ENCODE measurements around the gene ZNF512B. TPM values are rescaled to one million over a fixed set of nuclear protein-coding genes. Genes with fewer than 3 reads are reported as not detected.

Gene ZNF512B
- total RNA-seq, 2 donors from 2014 or later: 23.7 to 26.8 TPM

DNA sequence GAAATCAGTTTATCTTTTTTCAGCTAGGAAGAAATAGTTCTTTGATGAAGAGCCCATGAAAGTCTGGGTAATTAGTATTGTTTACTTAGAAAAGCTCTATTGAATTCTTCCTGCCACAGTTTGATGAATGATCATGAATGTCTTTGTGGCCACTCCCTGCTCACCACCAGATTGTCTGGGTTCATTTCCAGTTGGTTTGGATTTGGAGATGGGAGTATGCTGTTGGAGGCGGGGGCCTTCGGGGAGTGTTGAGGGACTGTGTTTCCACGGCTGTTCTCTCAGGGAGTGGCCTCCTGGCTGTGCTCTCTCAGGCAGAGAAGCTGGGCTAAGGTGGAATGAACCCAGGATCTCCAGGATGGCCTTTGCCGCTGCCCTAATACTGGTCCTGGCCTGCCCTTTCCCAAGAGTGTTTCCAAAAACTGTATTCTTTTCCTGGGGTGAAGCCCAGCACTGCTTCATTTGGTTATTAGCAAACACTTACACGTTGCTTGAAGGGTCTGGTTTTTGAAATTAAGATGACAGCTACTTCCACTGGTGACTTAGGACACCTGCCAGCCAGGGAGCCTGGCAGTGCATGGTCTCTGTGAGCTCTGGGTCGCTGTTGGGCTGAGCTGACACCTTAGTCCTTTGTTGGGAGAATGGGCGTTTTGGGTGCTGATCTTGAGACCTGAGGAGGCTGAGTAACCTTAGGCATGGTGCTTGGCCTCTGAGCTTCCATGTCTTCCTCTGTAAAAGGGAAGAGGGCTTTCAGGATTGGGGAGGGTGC lies 34.4 kb upstream of the ZNF512B start:
- no peak overlapping the region for H3K27ac ChIP-seq (ENCODE audit: low read depth, low read length)
- TF ChIP-seq, protein P1, sequence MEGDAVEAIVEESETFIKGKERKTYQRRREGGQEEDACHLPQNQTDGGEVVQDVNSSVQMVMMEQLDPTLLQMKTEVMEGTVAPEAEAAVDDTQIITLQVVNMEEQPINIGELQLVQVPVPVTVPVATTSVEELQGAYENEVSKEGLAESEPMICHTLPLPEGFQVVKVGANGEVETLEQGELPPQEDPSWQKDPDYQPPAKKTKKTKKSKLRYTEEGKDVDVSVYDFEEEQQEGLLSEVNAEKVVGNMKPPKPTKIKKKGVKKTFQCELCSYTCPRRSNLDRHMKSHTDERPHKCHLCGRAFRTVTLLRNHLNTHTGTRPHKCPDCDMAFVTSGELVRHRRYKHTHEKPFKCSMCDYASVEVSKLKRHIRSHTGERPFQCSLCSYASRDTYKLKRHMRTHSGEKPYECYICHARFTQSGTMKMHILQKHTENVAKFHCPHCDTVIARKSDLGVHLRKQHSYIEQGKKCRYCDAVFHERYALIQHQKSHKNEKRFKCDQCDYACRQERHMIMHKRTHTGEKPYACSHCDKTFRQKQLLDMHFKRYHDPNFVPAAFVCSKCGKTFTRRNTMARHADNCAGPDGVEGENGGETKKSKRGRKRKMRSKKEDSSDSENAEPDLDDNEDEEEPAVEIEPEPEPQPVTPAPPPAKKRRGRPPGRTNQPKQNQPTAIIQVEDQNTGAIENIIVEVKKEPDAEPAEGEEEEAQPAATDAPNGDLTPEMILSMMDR (conservative IDR thresholded peaks at IDR 0.05): no peak
- peaks cover 5% of the 10 kb centered on the region for H3K4me1 Mint-ChIP-seq
- H3K9ac ChIP-seq (ENCODE audit: extremely low read depth, low read length, poor library complexity, severe bottlenecking): no peak overlapping the region
- H3K4me1 ChIP-seq (ENCODE audit: control insufficient read depth, insufficient read depth, low read length): peaks cover 6% of the 10 kb centered on the region
- no peaks in the 10 kb centered on the region for H3K27me3 Mint-ChIP-seq (ENCODE audit: insufficient read depth)
- H3K36me3 Mint-ChIP-seq (ENCODE audit: low read depth): peaks cover 74% of the 10 kb centered on the region
- peaks cover 75% of the 10 kb centered on the region for H3K36me3 ChIP-seq (ENCODE audit: control insufficient read depth, insufficient read depth, low read length)
- no peak for DNase-seq
- H3K9me3 ChIP-seq (ENCODE audit: control insufficient read depth, low read length): peaks cover 14% of the 10 kb centered on the region
- H3K4me3 Mint-ChIP-seq: no peak overlapping the region
- H3K27ac Mint-ChIP-seq: no peak overlapping the region
- no peak overlapping the region for H3K4me3 ChIP-seq (ENCODE audit: low read length)
- WGBS, 2 experiments (ENCODE audit: insufficient coverage in 1 of 2, insufficient read length in 1 of 2): 86 to 93% methylated on average over 5 to 7 of the region's 7 CpGs
- H3K9me3 Mint-ChIP-seq: peaks cover 11% of the 10 kb centered on the region
- H3K27me3 ChIP-seq (ENCODE audit: control insufficient read depth, insufficient read depth, low read length, poor library complexity, severe bottlenecking): no peaks in the 10 kb centered on the region

DNA sequence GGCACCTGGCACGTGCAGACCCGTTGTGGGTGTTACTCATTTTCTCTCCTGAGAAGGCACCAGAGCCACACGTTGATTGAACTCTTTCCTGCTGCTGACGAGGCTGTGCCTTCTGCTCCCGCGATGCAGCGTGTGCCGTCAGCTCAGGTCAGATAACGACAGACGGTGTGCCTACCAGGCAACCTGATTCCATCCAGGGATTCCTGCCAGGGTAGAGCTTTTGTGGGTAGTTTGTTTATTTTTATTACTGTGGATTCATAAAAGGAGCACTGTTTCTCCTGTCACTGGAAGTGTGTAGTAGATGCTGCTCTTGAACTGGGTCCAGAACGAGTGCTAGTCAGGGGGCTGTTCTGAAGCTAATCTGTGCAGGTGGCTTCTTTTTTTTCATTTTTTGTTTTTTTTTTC lies 31.9 kb upstream of the ZNF512B start:
- Mint-ChIP-seq H3K4me1 (peaks cover 9% of the 10 kb centered on the region), H3K9me3 (no peaks in the 10 kb centered on the region), H3K27ac (no peak overlapping the region), H3K36me3 (ENCODE audit: low read depth) (peaks cover 67% of the 10 kb centered on the region), H3K4me3 (no peak overlapping the region), H3K27me3 (ENCODE audit: insufficient read depth) (no peaks in the 10 kb centered on the region)
- WGBS, 2 experiments (ENCODE audit: insufficient coverage in 1 of 2, insufficient read length in 1 of 2): 97% methylated on average over 10 to 11 of the region's 11 CpGs
- Histone ChIP-seq H3K27ac (ENCODE audit: low read depth, low read length) (no peak overlapping the region), H3K9me3 (ENCODE audit: control insufficient read depth, low read length) (no peaks in the 10 kb centered on the region), H3K9ac (ENCODE audit: extremely low read depth, low read length, poor library complexity, severe bottlenecking) (no peak overlapping the region), H3K36me3 (ENCODE audit: control insufficient read depth, insufficient read depth, low read length) (peaks cover 73% of the 10 kb centered on the region), H3K27me3 (ENCODE audit: control insufficient read depth, insufficient read depth, low read length, poor library complexity, severe bottlenecking) (no peaks in the 10 kb centered on the region), H3K4me1 (ENCODE audit: control insufficient read depth, insufficient read depth, low read length) (peaks cover 7% of the 10 kb centered on the region), H3K4me3 (ENCODE audit: low read length) (no peak overlapping the region)
- DNase-seq: no peak
- TF ChIP-seq, protein P1 (conservative IDR thresholded peaks at IDR 0.05): no peak

DNA sequence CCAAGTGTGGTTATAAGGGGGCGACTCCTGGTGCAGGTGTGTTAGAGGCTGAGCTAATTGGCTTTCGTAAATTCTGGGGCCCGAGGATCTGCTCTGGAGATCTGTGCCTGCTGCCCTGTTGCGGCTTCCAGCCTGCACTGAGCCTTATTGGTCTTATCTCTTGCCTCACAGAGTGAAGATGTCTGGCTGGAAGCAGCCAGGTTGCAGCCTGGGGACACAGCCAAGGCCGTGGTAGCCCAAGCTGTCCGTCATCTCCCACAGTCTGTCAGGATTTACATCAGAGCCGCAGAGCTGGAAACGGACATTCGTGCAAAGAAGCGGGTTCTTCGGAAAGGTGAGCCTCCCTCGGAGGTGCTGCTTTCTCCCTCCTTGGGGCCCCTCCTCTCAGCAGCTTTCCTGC lies 31.2 kb upstream of the ZNF512B start:
- Mint-ChIP-seq H3K4me1 (peaks cover 9% of the 10 kb centered on the region), H3K4me3 (no peak overlapping the region), H3K9me3 (no peaks in the 10 kb centered on the region), H3K36me3 (ENCODE audit: low read depth) (peaks cover 67% of the 10 kb centered on the region), H3K27ac (no peak overlapping the region), H3K27me3 (ENCODE audit: insufficient read depth) (no peaks in the 10 kb centered on the region)
- Histone ChIP-seq H3K27me3 (ENCODE audit: control insufficient read depth, insufficient read depth, low read length, poor library complexity, severe bottlenecking) (no peaks in the 10 kb centered on the region), H3K9ac (ENCODE audit: extremely low read depth, low read length, poor library complexity, severe bottlenecking) (no peak overlapping the region), H3K9me3 (ENCODE audit: control insufficient read depth, low read length) (no peaks in the 10 kb centered on the region), H3K27ac (ENCODE audit: low read depth, low read length) (no peak overlapping the region), H3K4me1 (ENCODE audit: control insufficient read depth, insufficient read depth, low read length) (peaks cover 7% of the 10 kb centered on the region), H3K36me3 (ENCODE audit: control insufficient read depth, insufficient read depth, low read length) (peaks cover 75% of the 10 kb centered on the region), H3K4me3 (ENCODE audit: low read length) (no peak overlapping the region)
- TF ChIP-seq, protein P1 (conservative IDR thresholded peaks at IDR 0.05): no peak
- WGBS, 2 experiments (ENCODE audit: insufficient coverage in 1 of 2, insufficient read length in 1 of 2): 96 to 98% methylated on average over 12 of the region's 12 CpGs
- DNase-seq: no peak

All from endodermal cell (in vitro differentiated cells).